ENCODE results near the gene PALM. TPM values are rescaled to one million over a fixed set of nuclear protein-coding genes. Genes with fewer than 3 reads are reported as not detected.
A peak's percentile ranks its signal among the peaks of the same experiment; 100 is the strongest.
"Not testable (repeated sequence)": the region's sequence is repeated elsewhere in the genome, so short reads cannot be mapped to it uniquely, and the experiment has no call there.

Gene PALM
- total RNA-seq, 3 donors from 2014 or later, result 8.1 to 58.4 (median 13.0) TPM

DNA sequence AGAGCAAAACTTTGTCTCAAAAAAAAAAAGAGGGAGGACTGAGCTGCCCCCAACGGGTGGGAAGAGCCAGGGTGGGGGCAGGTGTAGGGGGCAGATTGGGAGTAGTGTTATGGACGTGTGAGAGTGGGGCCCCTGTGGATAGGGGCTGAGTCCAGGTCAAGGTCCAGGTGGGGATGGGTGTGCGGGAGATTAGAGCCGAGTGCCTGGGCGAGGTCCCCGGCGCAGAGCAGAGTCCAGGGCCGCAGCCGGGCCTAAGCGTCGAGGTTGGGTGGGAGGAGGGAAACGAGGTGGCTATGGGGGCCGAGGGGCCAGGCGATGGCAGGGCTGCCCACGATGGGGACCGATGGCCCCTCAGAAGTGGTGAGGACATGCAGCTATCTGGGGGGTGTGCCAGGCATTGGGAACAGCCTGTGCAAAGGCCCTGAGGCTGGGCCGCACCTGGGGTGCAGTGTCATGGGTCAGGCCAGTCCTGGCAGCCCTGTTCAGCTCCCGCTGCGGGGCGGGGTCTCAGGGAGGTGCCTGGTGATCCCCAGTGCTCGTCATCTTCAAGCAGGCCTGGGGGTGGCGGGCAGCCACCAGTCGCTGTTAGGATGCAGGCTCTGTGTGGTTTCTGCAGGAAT lies 29.9 kb downstream of the PALM start:
- peaks cover 40% of the 10 kb centered on the region for H3K4me1 ChIP-seq (ENCODE audit: low read depth)
- intact Hi-C loops (cut with DNase I, micrococcal nuclease), result loop anchor here in 1 of 2 donors (10.0 kb wide), 1 partner anchor 154 kb away; the partner anchor contains the start of gene HCN2

DNA sequence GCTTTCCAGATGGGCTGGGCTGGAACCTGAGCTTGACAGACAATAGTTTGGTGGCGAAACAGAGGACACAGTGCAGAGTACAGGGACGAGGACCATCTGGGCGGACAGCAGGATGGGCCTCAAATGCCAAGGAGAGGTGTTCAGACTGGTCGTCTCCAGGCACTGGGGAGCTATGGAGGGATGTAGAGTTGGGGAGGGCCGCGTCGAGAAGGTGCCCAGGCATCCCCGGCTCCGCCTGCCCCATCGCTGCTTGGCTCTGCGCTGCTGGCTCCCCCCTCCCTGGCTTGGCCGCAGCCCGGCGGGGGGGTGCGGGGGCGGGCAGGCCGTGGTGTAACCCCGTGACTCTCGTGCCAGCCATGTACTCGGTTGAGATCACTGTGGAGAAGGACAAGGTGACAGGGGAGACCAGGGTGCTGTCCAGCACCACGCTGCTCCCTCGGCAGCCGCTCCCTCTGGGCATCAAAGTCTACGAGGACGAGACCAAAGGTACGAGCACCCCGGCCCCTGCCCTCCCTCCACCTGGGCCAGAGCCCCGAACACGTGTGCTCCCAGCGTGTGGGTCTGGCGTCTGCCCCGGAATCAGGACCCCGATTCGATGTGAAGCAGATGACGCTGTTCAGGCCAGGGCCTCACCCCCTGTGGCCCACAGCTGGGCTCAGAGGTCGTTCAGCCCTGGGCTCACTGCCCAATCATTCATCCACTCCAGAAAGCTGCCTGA lies 31.4 kb downstream of the PALM start:
- peaks cover 4% of the 10 kb centered on the region for H3K9me3 ChIP-seq
- peaks cover 36% of the 10 kb centered on the region for H3K4me1 ChIP-seq (ENCODE audit: low read depth)
- peak; percentile 16 for ATAC-seq
- TF ChIP-seq, protein P1, sequence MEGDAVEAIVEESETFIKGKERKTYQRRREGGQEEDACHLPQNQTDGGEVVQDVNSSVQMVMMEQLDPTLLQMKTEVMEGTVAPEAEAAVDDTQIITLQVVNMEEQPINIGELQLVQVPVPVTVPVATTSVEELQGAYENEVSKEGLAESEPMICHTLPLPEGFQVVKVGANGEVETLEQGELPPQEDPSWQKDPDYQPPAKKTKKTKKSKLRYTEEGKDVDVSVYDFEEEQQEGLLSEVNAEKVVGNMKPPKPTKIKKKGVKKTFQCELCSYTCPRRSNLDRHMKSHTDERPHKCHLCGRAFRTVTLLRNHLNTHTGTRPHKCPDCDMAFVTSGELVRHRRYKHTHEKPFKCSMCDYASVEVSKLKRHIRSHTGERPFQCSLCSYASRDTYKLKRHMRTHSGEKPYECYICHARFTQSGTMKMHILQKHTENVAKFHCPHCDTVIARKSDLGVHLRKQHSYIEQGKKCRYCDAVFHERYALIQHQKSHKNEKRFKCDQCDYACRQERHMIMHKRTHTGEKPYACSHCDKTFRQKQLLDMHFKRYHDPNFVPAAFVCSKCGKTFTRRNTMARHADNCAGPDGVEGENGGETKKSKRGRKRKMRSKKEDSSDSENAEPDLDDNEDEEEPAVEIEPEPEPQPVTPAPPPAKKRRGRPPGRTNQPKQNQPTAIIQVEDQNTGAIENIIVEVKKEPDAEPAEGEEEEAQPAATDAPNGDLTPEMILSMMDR (IDR thresholded peaks at IDR 0.05), result no peak
- H3K36me3 ChIP-seq (ENCODE audit: low read depth), result no peaks in the 10 kb centered on the region
- intact Hi-C loops (cut with DNase I, micrococcal nuclease), result loop anchor here in 1 of 2 donors (10.0 kb wide), 1 partner anchor 155 kb away; the partner anchor contains the start of gene HCN2
- H3K4me3 ChIP-seq, result no peak overlapping the region
- DNase-seq, result peak in 1 of 3 donors; percentile 62

More for the DNA sequence above, 29.9 kb downstream of the PALM start:
- Histone ChIP-seq H3K4me3 (no peak overlapping the region), H3K36me3 (ENCODE audit: low read depth) (no peaks in the 10 kb centered on the region), H3K9me3 (no peaks in the 10 kb centered on the region)
- ATAC-seq, result peak; percentile 79
- DNase-seq, result peak; percentile 84 to 85 (median 85)
- TF ChIP-seq, protein P1 (IDR thresholded peaks at IDR 0.05), result no peak

DNA sequence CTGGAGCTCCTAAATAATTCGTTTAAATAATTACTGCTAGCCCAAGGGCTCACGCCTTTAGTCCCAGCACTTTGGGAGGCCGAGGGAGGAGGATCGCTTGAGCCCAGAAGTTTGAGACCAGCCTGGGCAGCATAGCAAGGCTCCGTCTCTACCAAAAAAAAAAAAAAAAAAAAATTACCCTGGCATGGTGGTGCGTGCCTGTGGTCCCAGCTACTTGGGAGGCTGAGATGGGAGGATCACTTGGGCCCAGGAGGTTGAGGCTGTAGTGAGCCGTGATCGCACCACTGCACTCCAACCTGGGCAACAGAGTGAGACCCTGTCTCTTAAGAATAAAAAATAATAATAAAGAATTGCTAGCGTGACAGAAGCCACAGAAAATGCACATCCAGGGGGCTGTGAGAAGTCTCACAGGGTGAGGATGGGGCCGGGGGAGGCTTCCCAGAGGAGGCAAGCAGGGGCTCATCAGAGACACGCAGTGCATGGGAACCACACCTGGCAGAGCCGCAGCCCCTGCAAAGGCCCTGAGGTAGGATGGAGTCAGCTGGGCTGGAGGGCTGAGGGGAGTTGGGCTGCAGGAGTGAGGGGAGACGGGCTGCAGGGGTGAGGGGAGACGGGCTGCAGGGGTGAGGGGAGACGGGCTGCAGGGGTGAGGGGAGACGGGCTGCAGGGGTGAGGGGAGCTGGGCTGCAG lies 32.2 kb downstream of the PALM start:
- DNase-seq, result not testable (repeated sequence)

DNA sequence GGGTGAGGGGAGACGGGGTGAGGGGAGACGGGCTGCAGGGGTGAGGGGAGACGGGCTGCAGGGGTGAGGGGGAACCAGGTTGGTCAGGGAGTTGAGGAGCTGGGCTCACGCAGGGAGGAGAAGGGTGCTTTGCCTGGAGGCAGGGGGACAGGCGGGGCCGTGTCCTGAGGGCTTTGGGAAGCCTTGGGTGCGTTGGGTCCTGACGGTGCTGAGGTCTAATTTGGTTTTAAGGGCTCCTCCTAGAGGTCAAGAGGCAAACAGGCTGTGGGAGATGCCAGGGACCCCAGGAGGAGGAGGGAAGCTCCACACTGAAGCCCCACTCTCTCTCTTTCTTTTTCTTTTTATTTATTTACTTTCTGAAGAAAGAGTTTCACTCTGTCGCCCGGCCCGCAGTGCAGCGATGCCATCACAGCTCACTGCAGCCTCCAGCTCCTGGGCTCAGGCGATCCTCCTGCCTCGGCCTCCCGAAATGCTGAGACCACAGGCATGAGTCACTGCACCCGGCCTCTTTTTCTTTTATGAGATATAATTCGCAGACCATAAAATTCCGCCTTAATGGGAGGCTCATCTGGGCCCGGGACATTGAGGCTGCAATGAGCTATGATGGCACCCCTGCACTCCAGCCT lies 32.9 kb downstream of the PALM start:
- ATAC-seq (no peak), DNase-seq (no peak)
- Histone ChIP-seq H3K4me1 (ENCODE audit: low read depth) (peaks cover 36% of the 10 kb centered on the region), H3K36me3 (ENCODE audit: low read depth) (no peaks in the 10 kb centered on the region), H3K4me3 (no peak overlapping the region), H3K9me3 (peaks cover 4% of the 10 kb centered on the region)
- intact Hi-C loops (cut with DNase I, micrococcal nuclease), result no loop called here
- TF ChIP-seq, protein P1 (IDR thresholded peaks at IDR 0.05), result no peak

More for the DNA sequence above, 32.2 kb downstream of the PALM start:
- ATAC-seq; H3K4me3 ChIP-seq; H3K9me3 ChIP-seq; H3K36me3 ChIP-seq (ENCODE audit: low read depth); intact Hi-C loops (cut with DNase I, micrococcal nuclease): not testable (repeated sequence)
- H3K4me1 ChIP-seq (ENCODE audit: low read depth), result peaks cover 36% of the 10 kb centered on the region

GRCh38 chr19:742540-743075 lies 33.9 kb downstream of the PALM start:
- ATAC-seq, result no peak
- TF ChIP-seq, protein P1 (IDR thresholded peaks at IDR 0.05), result no peak
- peaks cover 4% of the 10 kb centered on the region for H3K9me3 ChIP-seq
- no peak for DNase-seq
- intact Hi-C loops (cut with DNase I, micrococcal nuclease), result no loop called here
- peaks cover 36% of the 10 kb centered on the region for H3K4me1 ChIP-seq (ENCODE audit: low read depth)
- no peaks in the 10 kb centered on the region for H3K36me3 ChIP-seq (ENCODE audit: low read depth)
- no peak overlapping the region for H3K4me3 ChIP-seq
